HG02885 (cell line): Measurements from ENCODE around the gene CENPU.

Experiments
- ATAC-seq: cut with Tn5 transposase; IDR thresholded peaks from one replicate; pipeline ENCODE4 v1.9.1; 2021; ENCODE audit warnings: mild to moderate bottlenecking; ENCODE audit not compliant: unreplicated experiment, poor library complexity

CENPU gene

GRCh38 chr4:184647266-184648053, 86.4 kb downstream of the CENPU start:
- no peak for ATAC-seq

- no peak for ATAC-seq
Measured at GRCh38 chr4:184645904-184646610, 87.8 kb downstream of the CENPU start.

- no peak for ATAC-seq
Measured at GRCh38 chr4:184644553-184645307, 89.2 kb downstream of the CENPU start.
